NCI-H345 treated with DMSO at 0.1 percent for 48 hours (cell line): ENCODE measurements around the gene RPL41.
"Not testable (repeated sequence)": the region's sequence is repeated elsewhere in the genome, so short reads cannot be mapped to it uniquely, and the experiment has no call there.

Experiments
- DNase-seq: peaks from one replicate; lab custom pipeline; 2025; ENCODE audit not compliant: unreplicated experiment; lab: John Stamatoyannopoulos, UW

The RPL41 gene

DNA sequence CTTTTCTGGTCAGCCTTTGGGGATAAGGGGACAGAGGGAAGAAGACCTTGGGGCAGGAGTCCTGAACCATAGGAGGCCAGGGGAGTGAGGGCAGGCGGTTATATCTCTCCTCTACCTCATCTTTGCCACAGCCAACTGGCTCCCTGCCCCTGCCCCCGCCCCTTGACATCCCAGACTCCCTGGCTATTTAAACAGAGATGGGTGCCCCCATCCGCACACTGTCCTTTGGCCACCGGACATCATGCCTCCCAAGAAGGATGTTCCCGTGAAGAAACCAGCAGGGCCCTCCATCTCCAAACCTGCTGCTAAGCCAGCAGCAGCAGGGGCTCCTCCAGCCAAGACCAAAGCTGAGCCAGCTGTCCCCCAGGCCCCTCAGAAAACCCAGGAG lies 37.2 kb downstream of the RPL41 start:
- DNase-seq, result no peak

GRCh38 chr12:56154246-56154771 lies 37.9 kb downstream of the RPL41 start:
- peak; percentile 36 for DNase-seq

DNA sequence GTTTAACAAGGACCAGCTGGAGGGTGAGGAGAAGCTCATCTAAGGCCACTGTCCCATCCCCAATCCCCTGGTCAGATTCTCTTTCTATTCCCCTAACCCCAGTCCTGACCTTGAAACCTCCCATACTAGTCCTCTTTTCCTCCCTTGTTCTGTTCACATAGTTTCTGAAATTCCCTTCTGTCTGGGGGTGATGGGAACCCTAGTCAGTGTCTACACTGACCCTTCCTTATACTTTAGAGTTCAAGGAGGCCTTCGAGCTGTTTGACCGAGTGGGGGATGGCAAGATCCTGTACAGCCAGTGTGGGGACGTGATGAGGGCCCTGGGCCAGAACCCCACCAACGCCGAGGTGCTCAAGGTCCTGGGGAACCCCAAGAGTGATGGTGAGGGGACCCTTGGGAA lies 38.4 kb downstream of the RPL41 start:
- DNase-seq, result no peak

- DNase-seq, result no peak
These were observed 38.9 kb downstream of the RPL41 start for GRCh38 chr12:56155256-56155845.

DNA sequence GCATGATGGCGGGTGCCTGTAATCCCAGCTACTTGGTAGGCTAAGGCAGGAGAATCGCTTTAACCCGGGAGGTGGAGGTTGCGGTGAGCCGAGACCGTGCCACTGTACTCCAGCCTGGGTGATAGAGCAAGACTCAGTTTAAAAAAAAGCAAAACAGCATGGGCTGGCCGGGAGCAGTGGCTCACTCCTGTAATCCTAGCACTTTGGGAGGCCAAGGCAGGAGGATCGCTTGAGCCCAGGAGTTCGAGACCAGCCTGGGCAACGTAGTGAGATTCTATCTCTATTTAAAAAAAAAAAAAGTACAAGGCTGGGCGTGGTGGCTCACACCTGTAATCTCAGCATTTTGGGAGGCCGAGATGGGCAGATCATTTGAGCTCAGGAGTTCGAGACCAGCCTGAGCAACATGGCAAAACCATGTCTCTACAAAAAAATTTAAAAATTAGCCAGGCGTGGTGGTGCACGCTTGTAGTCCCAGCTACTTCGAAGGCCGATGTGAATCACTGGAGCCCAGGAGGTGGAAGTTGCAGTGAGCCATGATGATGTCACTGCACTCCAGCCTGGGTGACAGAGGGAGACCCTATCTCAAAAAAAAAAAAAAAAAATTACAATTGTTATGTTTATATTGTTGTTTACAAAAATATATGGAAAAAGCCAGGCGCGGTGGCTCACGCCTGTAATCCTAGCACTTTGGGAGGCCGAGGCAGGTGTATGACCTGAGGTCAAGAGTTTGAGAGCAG lies 40.2 kb downstream of the RPL41 start:
- not testable (repeated sequence) for DNase-seq

- peak; percentile 90 for DNase-seq
These were observed 41.0 kb downstream of the RPL41 start for GRCh38 chr12:56157201-56158028.

- DNase-seq, result peak; percentile 98
These were observed 41.8 kb downstream of the RPL41 start, which contains the start of gene MYL6 for GRCh38 chr12:56158029-56158925. MYL6 (plus strand) TSS chr12:56158359; CDS start chr12:56158402, 43 bp downstream.

DNA sequence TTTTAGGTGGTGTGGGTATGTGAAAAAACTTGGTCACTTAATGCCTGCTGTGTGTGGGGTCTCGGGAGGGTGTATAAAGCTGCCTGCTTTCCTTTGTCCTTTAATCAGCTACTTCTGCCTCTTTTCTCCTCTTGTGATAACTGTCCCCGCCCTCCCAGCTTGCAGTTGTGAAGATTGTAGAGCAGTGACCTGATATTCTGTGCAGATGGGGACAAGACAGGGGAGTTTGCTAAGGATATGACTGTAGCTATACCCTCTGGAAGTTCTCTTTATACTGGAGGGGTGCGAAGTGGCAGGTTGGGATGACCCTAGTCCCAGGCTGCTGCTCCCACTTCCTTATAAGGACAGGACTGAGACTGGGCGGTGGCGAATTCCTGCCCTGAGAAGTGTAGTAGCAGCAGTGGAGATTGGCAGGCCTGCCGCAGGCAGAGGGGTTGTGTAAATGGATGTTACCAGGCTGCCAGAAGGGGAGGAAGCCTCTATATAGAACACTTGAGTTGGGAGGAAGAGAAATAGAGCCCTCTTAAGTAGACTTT lies 42.6 kb downstream of the RPL41 start:
- no peak for DNase-seq

DNA sequence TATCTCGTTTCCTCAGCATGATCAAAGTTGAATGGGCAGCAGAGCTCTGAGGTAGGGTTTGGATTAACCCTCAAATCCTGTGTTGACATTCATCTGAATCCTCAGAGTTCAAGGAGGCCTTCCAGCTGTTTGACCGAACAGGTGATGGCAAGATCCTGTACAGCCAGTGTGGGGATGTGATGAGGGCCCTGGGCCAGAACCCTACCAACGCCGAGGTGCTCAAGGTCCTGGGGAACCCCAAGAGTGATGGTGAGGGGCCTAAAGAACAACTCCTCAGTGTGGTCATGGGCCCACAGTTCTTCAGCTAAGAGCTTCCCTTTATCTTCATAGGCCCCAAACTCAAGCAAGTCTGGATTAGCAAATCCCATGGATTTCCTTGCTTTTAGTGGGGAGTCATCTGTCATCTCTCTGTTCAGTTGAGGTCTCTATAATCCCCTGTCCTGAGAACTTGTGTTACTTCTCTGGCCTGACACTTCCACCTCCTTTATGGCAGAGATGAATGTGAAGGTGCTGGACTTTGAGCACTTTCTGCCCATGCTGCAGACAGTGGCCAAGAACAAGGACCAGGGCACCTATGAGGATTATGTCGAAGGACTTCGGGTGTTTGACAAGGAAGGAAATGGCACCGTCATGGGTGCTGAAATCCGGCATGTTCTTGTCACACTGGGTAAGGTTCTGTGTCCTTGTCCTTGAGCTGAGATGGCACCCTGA lies 43.2 kb downstream of the RPL41 start:
- DNase-seq, result no peak

- DNase-seq, result no peak
These were observed 43.8 kb downstream of the RPL41 start for GRCh38 chr12:56160193-56160763.

DNA sequence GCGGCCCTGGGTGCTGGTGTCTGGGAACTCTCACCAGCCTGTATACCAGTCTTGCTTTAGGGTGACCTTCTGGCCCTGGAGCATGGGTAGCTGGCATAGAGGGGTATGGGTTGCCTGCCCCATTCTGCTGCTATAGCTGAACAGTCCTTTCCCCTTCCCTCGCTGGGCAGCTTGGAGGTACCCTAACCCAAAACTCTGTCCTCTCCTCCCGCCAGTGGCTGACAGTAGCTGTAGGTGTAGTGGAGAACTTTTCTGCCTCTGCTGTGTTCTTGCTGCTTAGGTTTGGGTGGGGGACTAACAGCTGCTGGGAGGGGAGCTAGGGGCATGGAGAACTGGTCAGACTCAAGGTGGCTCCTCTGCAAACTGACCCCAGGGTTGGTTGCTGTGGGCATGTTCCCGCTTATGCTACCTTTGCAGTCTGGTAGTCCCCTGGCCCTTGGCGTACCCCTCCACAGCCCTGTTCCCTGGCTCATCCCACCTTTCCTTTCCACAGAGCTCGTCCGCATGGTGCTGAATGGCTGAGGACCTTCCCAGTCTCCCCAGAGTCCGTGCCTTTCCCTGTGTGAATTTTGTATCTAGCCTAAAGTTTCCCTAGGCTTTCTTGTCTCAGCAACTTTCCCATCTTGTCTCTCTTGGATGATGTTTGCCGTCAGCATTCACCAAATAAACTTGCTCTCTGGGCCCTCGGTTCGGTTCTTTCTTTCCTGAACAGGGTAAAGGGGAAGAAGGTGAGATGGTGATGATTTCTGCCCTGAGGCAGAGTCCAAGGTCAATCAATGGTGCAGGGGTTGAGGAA lies 44.7 kb downstream of the RPL41 start:
- no peak for DNase-seq

DNA sequence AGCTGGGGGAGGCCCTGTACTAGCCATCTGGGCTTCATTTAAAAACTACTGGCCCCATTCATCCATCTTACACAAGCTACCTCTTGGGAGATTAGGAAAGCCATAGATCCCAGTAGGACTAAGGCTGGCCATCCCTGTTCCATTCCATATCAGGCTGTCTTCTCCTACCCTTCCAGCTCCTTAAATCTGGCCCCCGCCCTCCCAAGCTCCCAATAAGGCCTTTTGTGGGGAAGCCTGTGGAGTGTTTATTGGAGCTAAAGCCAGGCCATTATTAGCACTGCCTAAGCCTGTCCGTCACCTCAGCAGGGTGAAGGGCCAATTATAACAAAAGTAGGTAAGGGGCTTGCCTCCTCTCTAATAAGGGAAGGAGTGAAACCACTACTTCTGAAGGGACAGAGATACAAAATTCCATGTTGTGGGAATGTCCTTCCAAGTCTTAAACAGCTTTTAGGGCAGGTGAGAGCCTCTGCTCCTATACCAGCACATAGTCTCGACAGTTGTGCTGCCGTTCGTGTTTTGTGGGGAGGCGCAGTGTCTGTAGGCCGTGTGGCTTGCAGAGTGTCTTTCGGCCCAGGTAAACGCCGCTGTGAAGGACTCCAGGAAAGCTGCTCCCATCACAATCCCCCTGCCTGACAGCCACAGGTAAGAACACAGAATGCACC lies 45.4 kb downstream of the RPL41 start:
- no peak for DNase-seq

GRCh38 chr12:56162468-56163290 lies 46.2 kb downstream of the RPL41 start:
- DNase-seq, result no peak

GRCh38 chr12:56163533-56164344 lies 47.3 kb downstream of the RPL41 start:
- no peak for DNase-seq

GRCh38 chr12:56164345-56164729 lies 47.9 kb downstream of the RPL41 start:
- DNase-seq, result no peak

DNA sequence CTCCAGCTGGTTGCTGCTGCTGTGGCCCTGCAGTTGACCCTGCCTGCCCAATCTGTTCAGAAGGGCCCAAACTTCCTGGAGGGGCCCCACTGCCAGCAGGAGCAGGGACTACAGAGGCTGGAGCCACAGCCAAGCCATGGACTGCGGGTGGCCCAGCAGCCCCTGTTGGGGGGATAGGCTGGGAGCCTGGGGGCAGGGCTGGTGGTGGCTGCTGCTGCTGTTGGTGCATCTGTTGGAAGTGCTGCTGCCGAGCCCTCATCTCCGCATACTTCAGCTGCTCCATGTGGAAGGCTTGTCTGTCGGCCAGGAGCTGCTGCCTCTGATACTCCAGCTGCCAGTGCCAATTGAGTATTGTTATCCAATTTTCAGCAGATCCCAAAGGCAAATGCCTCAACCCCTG lies 48.9 kb downstream of the RPL41 start:
- no peak for DNase-seq
